H1 (cell line): Measurements from ENCODE around the gene TEX2. TPM values are rescaled to one million over a fixed set of nuclear protein-coding genes. Genes with fewer than 3 reads are reported as not detected.

ENCODE experiments used
- CTCF ChIA-PET: fragments of 300-600 bp; sonication (Branson Sonifier 250); formaldehyde crosslinking; loops from one replicate; lab custom pipeline; 2021; ENCODE audit not compliant: partially characterized antibody; lab: Charles Lee
- POLR2A ChIA-PET: fragments of 300-600 bp; sonication (Branson Sonifier 250); formaldehyde crosslinking; loops from one replicate; lab custom pipeline; 2021; ENCODE audit warnings: inconsistent platforms; ENCODE audit not compliant: partially characterized antibody; lab: Charles Lee
- DNase-seq, 2 experiments: peaks; one replicate each; pipeline versions ENCODE4 v3.0.0 to v3.0.0-alpha.2; 2010 to 2022; ENCODE audit warnings: low spot score in 2 of 2, low read depth in 1 of 2, mixed read lengths in 1 of 2
- FAIRE-seq: peaks from 2 replicates; lab custom pipeline; 2011; peaks lifted over from hg19 to GRCh38; lab: Jason Lieb, UNC
- H2AFZ ChIP-seq: 2 replicates; pipeline ENCODE4 v1.8.1; 2012; ENCODE audit warnings: low read length, inconsistent platforms
- H2AK5ac ChIP-seq: 2 replicates; pipeline ENCODE4 v1.6.1; 2013; ENCODE audit warnings: low read depth, low read length
- H2BK120ac ChIP-seq: replicated peaks from 2 replicates; pipeline ENCODE3; 2013; ENCODE audit warnings: low read depth, low read length, inconsistent platforms
- H2BK12ac ChIP-seq: 2 replicates; pipeline ENCODE4 v1.6.1; 2013; ENCODE audit warnings: low read depth, low read length
- H2BK15ac ChIP-seq: 2 replicates; pipeline ENCODE4 v1.6.1; 2013; ENCODE audit warnings: low read length
- H2BK20ac ChIP-seq: 2 replicates; pipeline ENCODE4 v1.6.1; 2013; ENCODE audit warnings: low read length
- H2BK5ac ChIP-seq: 2 replicates; pipeline ENCODE4 v1.6.1; 2013; ENCODE audit warnings: low read depth, low read length
- H3K14ac ChIP-seq: 2 replicates; pipeline ENCODE4 v1.6.1; 2013; ENCODE audit warnings: inconsistent platforms; ENCODE audit not compliant: insufficient read length
- H3K18ac ChIP-seq: 2 replicates; pipeline ENCODE4 v1.6.1; 2013; ENCODE audit warnings: low read length; ENCODE audit errors: extremely low read depth
- H3K23ac ChIP-seq: 2 replicates; pipeline ENCODE4 v1.6.1; 2013; ENCODE audit warnings: inconsistent platforms; ENCODE audit not compliant: insufficient read length
- H3K23me2 ChIP-seq: 2 replicates; pipeline ENCODE4 v1.6.1; 2013; ENCODE audit warnings: low read depth, low read length
- H3K27ac ChIP-seq: 2 replicates; pipeline ENCODE4 v1.6.1; 2011; ENCODE audit warnings: low read depth, low read length, inconsistent platforms
- H3K27me3 ChIP-seq, 4 experiments: replicated peaks in 1 of 4; 1 replicate in 1 of 4; 2 replicates in 3 of 4; pipeline versions ENCODE4 v1.6.1 to v1.8.1; 2011 to 2013; ENCODE audit warnings: low read length in 3 of 4, mild to moderate bottlenecking in 3 of 4, inconsistent platforms in 2 of 4, mixed read lengths in 2 of 4, moderate library complexity in 1 of 4; ENCODE audit not compliant: control insufficient read depth in 3 of 4, insufficient read depth in 3 of 4; ENCODE audit errors: extremely low read depth in 1 of 4
- H3K36me3 ChIP-seq, 4 experiments: 2 replicates each; pipeline versions ENCODE4 v1.6.1 to v1.8.1; 2011 to 2013; ENCODE audit warnings: mild to moderate bottlenecking in 4 of 4, low read length in 3 of 4, moderate library complexity in 2 of 4, control low read depth in 1 of 4, inconsistent platforms in 1 of 4; ENCODE audit not compliant: insufficient read depth in 4 of 4, control insufficient read depth in 2 of 4
- H3K4ac ChIP-seq: replicated peaks from 2 replicates; pipeline ENCODE3; 2013; ENCODE audit warnings: low read length, low read depth, mixed read lengths, inconsistent platforms; ENCODE audit not compliant: insufficient read length
- H3K4me1 ChIP-seq, 4 experiments: replicated peaks in 1 of 4; 1 replicate in 1 of 4; 2 replicates in 3 of 4; pipeline versions ENCODE4 v1.6.1 to v1.8.1; 2011 to 2013; ENCODE audit warnings: low read length in 3 of 4, inconsistent platforms in 2 of 4, mixed read lengths in 1 of 4; ENCODE audit not compliant: insufficient read depth in 4 of 4, control insufficient read depth in 3 of 4
- H3K4me2 ChIP-seq, 2 experiments: 2 replicates each; pipeline versions ENCODE4 v1.6.1 to v1.8.1; 2011 to 2013; ENCODE audit warnings: low read depth in 2 of 2, low read length in 2 of 2, control low read depth in 1 of 2, inconsistent platforms in 1 of 2, mild to moderate bottlenecking in 1 of 2; ENCODE audit not compliant: insufficient read depth in 1 of 2
- H3K4me3 ChIP-seq, 4 experiments: fragments of 200-600, 300-600 bp in 1 of 4; sonication (generic), shearing (Covaris generic), sonication (Bioruptor Twin) in 1 of 4; 2 replicates each; pipeline versions ENCODE4 v1.5.1 to v1.8.1; 2011 to 2016; ENCODE audit warnings: low read length in 4 of 4, low read depth in 3 of 4, control low read depth in 2 of 4, inconsistent platforms in 2 of 4, mild to moderate bottlenecking in 2 of 4, mixed read lengths in 1 of 4, moderate library complexity in 1 of 4; ENCODE audit not compliant: insufficient read depth in 2 of 4; ENCODE audit errors: extremely low read depth in 1 of 4
- H3K56ac ChIP-seq: replicated peaks from 2 replicates; pipeline ENCODE3; 2013; ENCODE audit warnings: low read depth, mild to moderate bottlenecking, mixed read lengths, low read length, inconsistent platforms; ENCODE audit not compliant: insufficient read length
- H3K79me1 ChIP-seq: 2 replicates; pipeline ENCODE4 v1.6.1; 2013; ENCODE audit warnings: low read depth, low read length, control low read depth
- H3K79me2 ChIP-seq, 2 experiments: 2 replicates each; pipeline versions ENCODE4 v1.6.1 to v1.8.1; 2012 to 2013; ENCODE audit warnings: low read length in 2 of 2, mild to moderate bottlenecking in 2 of 2, inconsistent platforms in 1 of 2; ENCODE audit not compliant: insufficient read depth in 2 of 2, control insufficient read depth in 1 of 2
- H3K9ac ChIP-seq, 4 experiments: replicated peaks in 1 of 4; 1 replicate in 1 of 4; 2 replicates in 3 of 4; pipeline versions ENCODE4 v1.6.1 to v1.8.1; 2011 to 2013; ENCODE audit warnings: low read depth in 3 of 4, low read length in 3 of 4, control low read depth in 2 of 4, mild to moderate bottlenecking in 2 of 4, moderate library complexity in 2 of 4, inconsistent platforms in 1 of 4; ENCODE audit errors: extremely low read depth in 1 of 4
- H3K9me3 ChIP-seq, 2 experiments: 2 replicates each; pipeline versions ENCODE4 v1.6.1 to v1.8.1; 2012 to 2013; ENCODE audit warnings: mild to moderate bottlenecking in 2 of 2, moderate library complexity in 2 of 2, control low read depth in 1 of 2, inconsistent platforms in 1 of 2, low read depth in 1 of 2, low read length in 1 of 2, mixed read lengths in 1 of 2; ENCODE audit not compliant: insufficient read depth in 2 of 2
- H4K20me1 ChIP-seq, 2 experiments: replicated peaks in 1 of 2; 2 replicates each; pipeline versions ENCODE3 to v1.8.1; 2011 to 2013; ENCODE audit warnings: inconsistent platforms in 2 of 2, low read length in 2 of 2, mild to moderate bottlenecking in 1 of 2; ENCODE audit not compliant: insufficient read depth in 2 of 2, control insufficient read depth in 1 of 2
- H4K5ac ChIP-seq: 2 replicates; pipeline ENCODE4 v1.6.1; 2013; ENCODE audit warnings: low read length, low read depth, mixed read lengths, inconsistent platforms; ENCODE audit not compliant: insufficient read length
- H4K8ac ChIP-seq: 2 replicates; pipeline ENCODE4 v1.8.0; 2013; ENCODE audit warnings: mild to moderate bottlenecking, moderate library complexity, low read length, inconsistent platforms; ENCODE audit not compliant: insufficient read depth; ENCODE audit errors: extremely low read depth
- H4K91ac ChIP-seq: replicated peaks from 2 replicates; pipeline ENCODE3; 2013; ENCODE audit warnings: low read length, mixed read lengths, inconsistent platforms; ENCODE audit not compliant: insufficient read length
- BACH1 ChIP-seq: IDR thresholded peaks from 2 replicates; pipeline ENCODE4 v1.6.1; 2012; ENCODE audit warnings: low read length, improper control_type of control experiment
- CBX5 ChIP-seq: fragments of 300-800, 300-1000 bp; sonication (generic); IDR thresholded peaks from 2 replicates; pipeline ENCODE4 v1.7.1; 2016; ENCODE audit warnings: antibody characterized with exemption, low read length, low read depth
- E2F6 ChIP-seq: IDR thresholded peaks from 2 replicates; pipeline ENCODE4 v1.6.1; 2012; ENCODE audit warnings: inconsistent platforms
- HDAC2 ChIP-seq, 2 experiments: fragments of 300-600 bp in 1 of 2; sonication (generic) in 1 of 2; IDR thresholded peaks; 2 replicates each; pipeline ENCODE4 v1.6.1; 2011 to 2012; ENCODE audit warnings: low read depth in 2 of 2, low read length in 2 of 2, mild to moderate bottlenecking in 2 of 2, moderate library complexity in 2 of 2, borderline replicate concordance in 1 of 2, inconsistent platforms in 1 of 2
- MAFK ChIP-seq: IDR thresholded peaks from 2 replicates; pipeline ENCODE4 v1.6.1; 2012; ENCODE audit warnings: low read depth, mild to moderate bottlenecking, improper control_type of control experiment, low read length
- RFX5 ChIP-seq: IDR thresholded peaks from 2 replicates; pipeline ENCODE4 v1.6.1; 2011; ENCODE audit warnings: low read depth, low read length, improper control_type of control experiment, borderline replicate concordance
- RNF2 ChIP-seq: fragments of 200-900, 300-1000 bp; sonication (generic); IDR thresholded peaks from 2 replicates; pipeline ENCODE4 v1.7.1; 2016; ENCODE audit warnings: borderline replicate concordance, low read depth, mild to moderate bottlenecking, antibody characterized with exemption, low read length; ENCODE audit not compliant: poor library complexity, severe bottlenecking; ENCODE audit errors: missing control alignments
- SIRT6 ChIP-seq: IDR thresholded peaks from one replicate; pipeline ENCODE4 v1.7.1; 2012; ENCODE audit warnings: low read length, inconsistent platforms
- SIX5 ChIP-seq: IDR thresholded peaks from 2 replicates; pipeline ENCODE4 v1.6.1; 2011; ENCODE audit warnings: mild to moderate bottlenecking, low read depth, low read length
- TBP ChIP-seq: IDR thresholded peaks from 2 replicates; pipeline ENCODE4 v1.6.1; 2011; ENCODE audit warnings: low read depth, low read length, improper control_type of control experiment
- USF2 ChIP-seq: IDR thresholded peaks from 2 replicates; pipeline ENCODE4 v1.6.1; 2011; ENCODE audit warnings: low read length, improper control_type of control experiment
- WGBS, 2 experiments: shearing (Covaris generic) in 1 of 2; methylation state at CpG; one replicate each; pipeline versions ENCODE4 v1.1.6 to v1.1.7; 2013 to 2015; ENCODE audit warnings: low lambda C conversion rate in 2 of 2, mixed read lengths in 2 of 2, inconsistent platforms in 1 of 2, low coverage in 1 of 2, missing lambda C conversion rate in 1 of 2; ENCODE audit not compliant: insufficient replicate concordance in 2 of 2, insufficient coverage in 1 of 2, insufficient read length in 1 of 2; ENCODE audit errors: extremely low coverage in 1 of 2, missing lambda C conversion rate in 1 of 2; 5-methylcytosine and 5-hydroxymethylcytosine counted together
- polyA plus RNA-seq, 7 experiments: library from polyadenylated mRNA; depleted of rRNA in 3 of 7; stranded (reverse) in 5 of 7; unstranded in 2 of 7; fragments of >200 nt in 5 of 7; fragments of 200-250 nt in 2 of 7; gene quantifications; 1 replicate in 5 of 7; 2 replicates in 1 of 7; 4 replicates in 1 of 7; pipeline versions ENCODE4 v1.2.1 to v1.2.3, GENCODE V29; 2011 to 2013; ENCODE audit warnings: missing spikeins in 2 of 7, mixed read lengths in 2 of 7
- total RNA-seq: library from RNA; stranded (reverse); fragmentation: NEBNext Ultra II Directional; extraction: Animal tissue kit (Norgen Biotek cat#: 25700); gene quantifications from 2 replicates; pipeline ENCODE4 v1.2.1, GENCODE V29; 2021

Gene TEX2
- total and polyA plus RNA-seq, 2 of the 8 experiments (the other 6 are each of a cell fraction or from before 2014, with no cell fraction given): 6.1 to 15.6 TPM

- Histone ChIP-seq H3K18ac (no peak overlapping the region), H2BK12ac (no peak overlapping the region), H3K14ac (no peak overlapping the region), H3K9me3 (no peaks in the 10 kb centered on the region), H4K5ac (no peak overlapping the region), H2BK5ac (0 out of 2 replicates have a peak overlapping the region, but pooled peaks have one; percentile 3), H2AFZ (no peak overlapping the region), H3K23ac (no peak overlapping the region), H4K91ac (no peak overlapping the region), H3K23me2 (no peaks in the 10 kb centered on the region; the same call in 1 of the 2 replicates), H3K79me2 (no peaks in the 10 kb centered on the region), H2AK5ac (no peak overlapping the region), H2BK120ac (no peak overlapping the region), H3K27me3 (no peaks in the 10 kb centered on the region), H4K20me1 (no peaks in the 10 kb centered on the region), H3K4ac (no peak overlapping the region), H3K27ac (no peak overlapping the region), H2BK15ac (no peak overlapping the region), H3K4me1 (peaks cover 0 to 6% (median 3%) of the 10 kb centered on the region in 4 experiments; a peak in 3 of 7 replicates), H3K4me3 (no peak overlapping the region), H3K9ac (no peak overlapping the region), H4K8ac (no peak overlapping the region), H3K36me3 (peaks cover 0 to 3% (median 1%) of the 10 kb centered on the region in 4 experiments; a peak in 5 of 8 replicates), H2BK20ac (no peak overlapping the region), H3K79me1 (no peaks in the 10 kb centered on the region), H3K56ac (no peak overlapping the region), H3K4me2 (no peak overlapping the region)
- WGBS, 2 experiments: 92% methylated on average over 7 of the region's 7 CpGs; no CpG with 5 or more reads in 1 of the 2 experiments
- DNase-seq: no peak
- no peak for FAIRE-seq
- ChIA-PET POLR2A (interaction anchor here (1.0 to 16.8 kb wide), 3 partner anchors 9 to 99 kb away, joined by 3 to 193 read pairs (median 3); no protein-coding TSS in a partner anchor), CTCF (interaction anchor here (1.0 to 1.5 kb wide), 7 partner anchors 10 to 131 kb away, joined by 3 to 5 read pairs (median 3); no protein-coding TSS in a partner anchor)
- TF ChIP-seq BACH1 (no peak), USF2 (no peak), HDAC2 (IDR thresholded peaks at IDR 0.05; ENCODE audit: borderline replicate concordance in 1 of 2, low read depth in 2 of 2, low read length in 2 of 2) (no peak), CBX5 (no peak), SIX5 (no peak), E2F6 (no peak), TBP (no peak), SIRT6 (no peak), RFX5 (no peak), RNF2 (no peak), MAFK (no peak)
Measured at GRCh38 chr17:64155129-64155528, 107.9 kb downstream of the TEX2 start.
